ENCODE data around the gene PLCB1.

PLCB1 gene

DNA sequence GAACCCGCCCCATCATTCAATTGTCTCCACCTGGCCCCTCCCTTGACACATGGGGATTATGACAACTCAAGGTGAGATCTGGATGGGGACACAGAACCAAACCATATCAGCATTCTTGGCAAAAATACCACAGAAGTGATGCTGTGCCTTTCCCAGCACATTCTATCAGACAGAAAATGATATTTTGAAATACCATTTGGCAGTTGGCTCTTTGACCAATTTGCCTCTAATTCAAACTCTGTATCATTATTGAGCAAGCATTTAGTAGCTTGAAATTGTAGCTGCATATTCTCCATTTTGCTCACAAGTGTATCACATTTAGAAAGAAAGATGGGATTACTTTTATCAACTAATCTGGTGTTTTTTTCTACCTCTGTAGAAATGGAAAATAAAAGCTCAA, 64.0 kb downstream of the PLCB1 start:
- Mint-ChIP-seq H3K4me1 (no peaks in the 10 kb centered on the region), H3K4me3 (no peak overlapping the region), H3K9me3 (peaks cover 41% of the 10 kb centered on the region), H3K27me3 (ENCODE audit: low read depth, poor library complexity) (no peaks in the 10 kb centered on the region), H3K36me3 (ENCODE audit: low read depth) (peaks cover 5% of the 10 kb centered on the region), H3K27ac (no peak overlapping the region)
- DNase-seq = no peak
- TF ChIP-seq, protein P1, sequence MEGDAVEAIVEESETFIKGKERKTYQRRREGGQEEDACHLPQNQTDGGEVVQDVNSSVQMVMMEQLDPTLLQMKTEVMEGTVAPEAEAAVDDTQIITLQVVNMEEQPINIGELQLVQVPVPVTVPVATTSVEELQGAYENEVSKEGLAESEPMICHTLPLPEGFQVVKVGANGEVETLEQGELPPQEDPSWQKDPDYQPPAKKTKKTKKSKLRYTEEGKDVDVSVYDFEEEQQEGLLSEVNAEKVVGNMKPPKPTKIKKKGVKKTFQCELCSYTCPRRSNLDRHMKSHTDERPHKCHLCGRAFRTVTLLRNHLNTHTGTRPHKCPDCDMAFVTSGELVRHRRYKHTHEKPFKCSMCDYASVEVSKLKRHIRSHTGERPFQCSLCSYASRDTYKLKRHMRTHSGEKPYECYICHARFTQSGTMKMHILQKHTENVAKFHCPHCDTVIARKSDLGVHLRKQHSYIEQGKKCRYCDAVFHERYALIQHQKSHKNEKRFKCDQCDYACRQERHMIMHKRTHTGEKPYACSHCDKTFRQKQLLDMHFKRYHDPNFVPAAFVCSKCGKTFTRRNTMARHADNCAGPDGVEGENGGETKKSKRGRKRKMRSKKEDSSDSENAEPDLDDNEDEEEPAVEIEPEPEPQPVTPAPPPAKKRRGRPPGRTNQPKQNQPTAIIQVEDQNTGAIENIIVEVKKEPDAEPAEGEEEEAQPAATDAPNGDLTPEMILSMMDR (IDR thresholded peaks at IDR 0.05) = no peak

DNA sequence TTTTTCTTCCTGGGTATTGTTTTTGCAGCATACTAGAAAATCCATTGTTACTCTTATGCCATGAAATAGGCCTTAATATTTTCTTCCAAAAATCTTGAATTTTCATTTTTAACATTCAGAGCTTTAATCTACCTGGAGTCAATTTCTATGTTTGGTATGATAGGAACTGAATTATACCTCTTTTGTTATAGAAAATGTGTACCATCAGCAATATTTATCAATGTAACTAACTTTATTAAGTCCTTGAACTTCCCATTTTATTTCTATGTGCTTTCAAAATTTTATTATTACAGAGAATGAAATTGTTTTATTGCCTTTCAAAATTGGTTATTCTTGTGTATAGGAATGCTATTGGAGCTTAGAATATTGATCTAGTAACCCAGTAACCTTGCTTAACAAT, 68.2 kb downstream of the PLCB1 start:
- H3K9me3 Mint-ChIP-seq = peaks cover 22% of the 10 kb centered on the region
- H3K4me3 Mint-ChIP-seq = no peak overlapping the region
- no peaks in the 10 kb centered on the region for H3K27me3 Mint-ChIP-seq (ENCODE audit: low read depth, poor library complexity)
- H3K4me1 Mint-ChIP-seq = no peaks in the 10 kb centered on the region
- no peak for DNase-seq
- TF ChIP-seq, protein P1 (IDR thresholded peaks at IDR 0.05) = no peak
- H3K27ac Mint-ChIP-seq = no peak overlapping the region
- H3K36me3 Mint-ChIP-seq (ENCODE audit: low read depth) = no peaks in the 10 kb centered on the region

DNA sequence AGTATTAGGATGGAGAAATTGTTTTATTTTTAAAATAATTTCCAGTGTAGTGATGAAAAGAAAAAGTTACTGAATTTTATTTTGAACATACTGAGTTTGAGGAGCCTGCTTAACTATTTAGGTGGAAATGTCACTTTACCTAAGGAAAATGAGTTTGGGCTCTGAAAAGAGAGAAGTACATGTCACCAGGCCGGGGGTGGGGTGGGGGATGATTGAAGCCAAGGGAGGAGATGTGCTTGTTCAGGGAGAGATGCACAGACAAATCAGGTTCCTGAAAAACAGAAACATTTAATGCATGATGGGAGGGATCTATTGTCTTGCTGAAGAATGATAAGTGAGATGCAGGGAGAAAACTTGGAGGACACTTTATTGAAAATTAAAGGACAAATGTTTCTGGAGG, 71.3 kb downstream of the PLCB1 start:
- TF ChIP-seq, protein P1 (IDR thresholded peaks at IDR 0.05) = no peak
- H3K9me3 Mint-ChIP-seq = peaks cover 2% of the 10 kb centered on the region
- no peak overlapping the region for H3K27ac Mint-ChIP-seq
- H3K27me3 Mint-ChIP-seq (ENCODE audit: low read depth, poor library complexity) = no peaks in the 10 kb centered on the region
- no peaks in the 10 kb centered on the region for H3K36me3 Mint-ChIP-seq (ENCODE audit: low read depth)
- no peak overlapping the region for H3K4me3 Mint-ChIP-seq
- no peak for DNase-seq
- H3K4me1 Mint-ChIP-seq = peaks cover 7% of the 10 kb centered on the region

DNA sequence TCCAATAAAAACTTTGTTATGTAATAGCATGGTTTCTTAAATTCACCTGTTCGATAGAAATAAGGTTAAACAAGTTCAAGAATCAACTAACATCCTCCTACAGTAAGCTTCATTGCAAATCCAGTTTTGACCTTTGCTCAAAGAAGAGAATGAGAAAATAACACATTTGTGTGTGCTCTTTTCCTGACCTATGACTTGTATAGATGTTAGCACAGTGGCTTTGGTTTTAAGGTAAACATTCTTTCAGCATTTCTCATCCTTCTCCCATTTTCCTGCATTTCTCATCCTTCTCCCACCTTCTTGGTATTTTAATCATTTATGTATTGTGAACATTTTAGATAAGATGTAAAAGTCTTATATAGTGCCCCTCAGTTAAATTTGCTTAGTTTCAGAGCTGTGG, 73.9 kb downstream of the PLCB1 start:
- no peak overlapping the region for H3K4me3 Mint-ChIP-seq
- no peaks in the 10 kb centered on the region for H3K27me3 Mint-ChIP-seq (ENCODE audit: low read depth, poor library complexity)
- peaks cover 25% of the 10 kb centered on the region for H3K4me1 Mint-ChIP-seq
- no peaks in the 10 kb centered on the region for H3K36me3 Mint-ChIP-seq (ENCODE audit: low read depth)
- H3K9me3 Mint-ChIP-seq = no peaks in the 10 kb centered on the region
- TF ChIP-seq, protein P1 (IDR thresholded peaks at IDR 0.05) = no peak
- no peak for DNase-seq
- no peak overlapping the region for H3K27ac Mint-ChIP-seq

DNA sequence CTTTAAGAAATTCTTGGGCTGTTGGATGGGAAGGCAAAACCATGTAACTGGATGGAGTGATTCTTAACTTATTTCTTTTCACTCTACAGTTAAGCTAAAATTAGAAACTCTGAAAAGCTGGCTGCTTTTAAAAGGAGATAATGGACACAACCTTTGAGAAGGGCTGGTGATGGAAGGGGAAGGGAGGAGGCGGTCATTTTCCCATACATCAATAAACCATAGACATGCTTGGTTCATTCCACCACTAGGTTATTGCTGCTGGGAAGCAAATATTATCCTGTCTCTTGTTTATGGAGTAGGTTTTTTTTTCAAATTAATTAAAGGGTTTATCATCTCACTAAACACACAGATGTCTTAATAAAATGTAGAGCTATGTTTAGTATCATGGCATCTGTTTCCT, 76.2 kb downstream of the PLCB1 start:
- TF ChIP-seq, protein P1 (IDR thresholded peaks at IDR 0.05) = no peak
- no peaks in the 10 kb centered on the region for H3K9me3 Mint-ChIP-seq
- H3K4me1 Mint-ChIP-seq = peaks cover 29% of the 10 kb centered on the region
- no peaks in the 10 kb centered on the region for H3K27me3 Mint-ChIP-seq (ENCODE audit: low read depth, poor library complexity)
- peak overlapping the region; percentile 8 for H3K27ac Mint-ChIP-seq
- no peak for DNase-seq
- no peak overlapping the region for H3K4me3 Mint-ChIP-seq
- no peaks in the 10 kb centered on the region for H3K36me3 Mint-ChIP-seq (ENCODE audit: low read depth)

DNA sequence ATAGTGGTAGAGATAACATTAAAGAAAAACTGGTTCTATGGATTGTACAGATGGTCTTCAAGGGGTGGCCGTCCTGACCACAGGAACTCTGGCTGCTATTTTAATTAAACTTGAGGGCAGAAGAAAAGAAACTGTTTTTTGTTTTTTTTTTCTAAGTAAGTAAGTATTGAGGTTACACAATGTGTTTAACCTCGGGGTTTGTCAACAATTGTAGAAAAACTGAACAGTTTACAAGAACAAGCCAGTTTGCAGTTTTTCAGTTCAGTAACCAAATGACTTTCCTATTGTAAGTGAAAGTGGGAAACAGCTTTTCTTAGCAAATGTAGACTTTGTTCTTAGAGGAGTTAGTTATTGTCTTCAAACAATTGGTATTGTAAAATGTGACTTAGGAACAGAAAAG, 77.0 kb downstream of the PLCB1 start:
- Mint-ChIP-seq H3K27ac (no peak overlapping the region), H3K4me3 (no peak overlapping the region), H3K36me3 (ENCODE audit: low read depth) (no peaks in the 10 kb centered on the region), H3K27me3 (ENCODE audit: low read depth, poor library complexity) (no peaks in the 10 kb centered on the region), H3K4me1 (peaks cover 38% of the 10 kb centered on the region), H3K9me3 (no peaks in the 10 kb centered on the region)
- DNase-seq = no peak
- TF ChIP-seq, protein P1 (IDR thresholded peaks at IDR 0.05) = no peak
